ENCODE measurements around the gene RASAL2. TPM values are rescaled to one million over a fixed set of nuclear protein-coding genes. Genes with fewer than 3 reads are reported as not detected.

Gene RASAL2
- total and polyA plus RNA-seq, 10 donors, result 0.42 to 24.4 (median 14.6) TPM

- DNase-seq, result no peak
- no peak for TF ChIP-seq CTCF (IDR thresholded peaks at IDR 0.05 in 8 of 11, conservative IDR thresholded peaks at IDR 0.05 in 3 of 11)
- H3K27me3 ChIP-seq (replicated peaks in 1 of 7), result no peaks in the 10 kb centered on the region
- no peak overlapping the region for H3K4me3 ChIP-seq
- intact Hi-C loops (cut with DNase I; ENCODE audit: low total_unique reads), result no loop called here
- H3K36me3 ChIP-seq, result no peaks in the 10 kb centered on the region
- WGBS, 5 donors, result 91 to 100% (median 98%) methylated on average over 1 of the region's 1 CpG
- H3K4me1 ChIP-seq, result no peaks in the 10 kb centered on the region
- peaks cover 0 to 4% (median 0%) of the 10 kb centered on the region in 8 donors for H3K9me3 ChIP-seq
- no peak overlapping the region for H3K27ac ChIP-seq
Measured at GRCh38 chr1:178358456-178358855, 264.6 kb downstream of the RASAL2 start.

GRCh38 chr1:178360421-178360820 is 266.5 kb downstream of the RASAL2 start:
- intact Hi-C loops (cut with DNase I; ENCODE audit: low total_unique reads), result no loop called here
- H3K27ac ChIP-seq, result no peak overlapping the region
- no peaks in the 10 kb centered on the region for H3K4me1 ChIP-seq
- H3K36me3 ChIP-seq, result no peaks in the 10 kb centered on the region
- H3K9me3 ChIP-seq, result no peaks in the 10 kb centered on the region
- WGBS, 5 donors, result 85 to 90% (median 88%) methylated on average over 4 of the region's 4 CpGs
- no peak for DNase-seq
- TF ChIP-seq POLR2AphosphoS5 (IDR thresholded peaks at IDR 0.05) (no peak), CTCF (IDR thresholded peaks at IDR 0.05 in 8 of 11, conservative IDR thresholded peaks at IDR 0.05 in 3 of 11) (no peak), POLR2A (IDR thresholded peaks at IDR 0.05) (no peak)
- H3K4me3 ChIP-seq, result no peak overlapping the region
- H3K27me3 ChIP-seq (replicated peaks in 1 of 7), result no peaks in the 10 kb centered on the region

- no peaks in the 10 kb centered on the region for H3K9me3 ChIP-seq
- WGBS, 5 donors, result 82 to 96% (median 95%) methylated on average over 6 of the region's 6 CpGs
- no peak for TF ChIP-seq POLR2AphosphoS5 (IDR thresholded peaks at IDR 0.05)
- TF ChIP-seq POLR2A (IDR thresholded peaks at IDR 0.05), result no peak
- no peak for TF ChIP-seq CTCF (IDR thresholded peaks at IDR 0.05 in 8 of 11, conservative IDR thresholded peaks at IDR 0.05 in 3 of 11)
Measured at GRCh38 chr1:178361847-178362246, 267.9 kb downstream of the RASAL2 start.

GRCh38 chr1:178362747-178363146 is 268.8 kb downstream of the RASAL2 start:
- DNase-seq, result no peak
- 72 to 87% (median 84%) methylated on average over 4 of the region's 4 CpGs for WGBS, 5 donors
- Histone ChIP-seq H3K4me3 (no peak overlapping the region), H3K9me3 (no peaks in the 10 kb centered on the region), H3K36me3 (no peaks in the 10 kb centered on the region), H3K27ac (no peak overlapping the region), H3K27me3 (replicated peaks in 1 of 7) (no peaks in the 10 kb centered on the region), H3K4me1 (no peaks in the 10 kb centered on the region)
- intact Hi-C loops (cut with DNase I; ENCODE audit: low total_unique reads), result no loop called here
- TF ChIP-seq POLR2AphosphoS5 (IDR thresholded peaks at IDR 0.05), result no peak
- no peak for TF ChIP-seq POLR2A (IDR thresholded peaks at IDR 0.05)
- TF ChIP-seq CTCF (IDR thresholded peaks at IDR 0.05 in 8 of 11, conservative IDR thresholded peaks at IDR 0.05 in 3 of 11), result no peak

More at GRCh38 chr1:178361847-178362246, 267.9 kb downstream of the RASAL2 start:
- Histone ChIP-seq H3K27ac (no peak overlapping the region), H3K4me3 (no peak overlapping the region), H3K27me3 (replicated peaks in 1 of 7) (no peaks in the 10 kb centered on the region), H3K36me3 (no peaks in the 10 kb centered on the region), H3K4me1 (no peaks in the 10 kb centered on the region)
- intact Hi-C loops (cut with DNase I; ENCODE audit: low total_unique reads), result no loop called here
- no peak for DNase-seq

All from spleen (tissue), 11 donors.